NCI-H446 treated with DMSO at 0.1 percent for 48 hours (cell line): ENCODE results near the gene GABRP.
"Not testable (repeated sequence)": the region's sequence is repeated elsewhere in the genome, so short reads cannot be mapped to it uniquely, and the experiment has no call there.

Source experiments
- DNase-seq: peaks from one replicate; lab custom pipeline; 2025; lab: John Stamatoyannopoulos, UW

Gene GABRP

GRCh38 chr5:170795154-170795553 is 11.6 kb downstream of the GABRP start:
- DNase-seq = no peak

- DNase-seq = no peak
Measured at GRCh38 chr5:170805666-170806065, 22.1 kb downstream of the GABRP start.

GRCh38 chr5:170809551-170809950 is 26.0 kb downstream of the GABRP start:
- peak; percentile 14 for DNase-seq

DNA sequence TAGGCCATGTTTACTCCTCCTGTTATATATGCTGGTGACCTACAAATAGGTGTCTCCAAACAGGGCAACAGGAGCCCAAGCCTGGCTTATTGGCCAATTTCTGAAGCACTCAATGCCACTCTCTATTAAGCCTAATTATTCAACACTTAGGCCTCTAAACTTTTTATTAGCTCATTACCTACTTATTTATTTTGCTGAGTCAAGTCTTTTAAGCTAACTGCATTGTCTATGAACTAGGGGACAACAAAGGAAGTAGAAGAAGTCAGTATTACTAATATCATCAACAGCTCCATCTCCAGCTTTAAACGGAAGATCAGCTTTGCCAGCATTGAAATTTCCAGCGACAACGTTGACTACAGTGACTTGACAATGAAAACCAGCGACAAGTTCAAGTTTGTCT is 28.2 kb downstream of the GABRP start:
- DNase-seq = no peak

DNA sequence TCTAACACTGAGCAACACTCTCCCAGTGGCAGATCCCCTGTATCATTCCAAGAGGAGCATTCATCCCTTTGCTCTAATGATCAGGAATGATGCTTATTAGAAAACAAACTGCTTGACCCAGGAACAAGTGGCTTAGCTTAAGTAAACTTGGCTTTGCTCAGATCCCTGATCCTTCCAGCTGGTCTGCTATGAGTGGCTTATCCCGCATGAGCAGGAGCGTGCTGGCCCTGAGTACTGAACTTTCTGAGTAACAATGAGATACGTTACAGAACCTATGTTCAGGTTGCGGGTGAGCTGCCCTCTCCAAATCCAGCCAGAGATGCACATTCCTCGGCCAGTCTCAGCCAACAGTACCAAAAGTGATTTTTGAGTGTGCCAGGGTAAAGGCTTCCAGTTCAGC is 29.7 kb downstream of the GABRP start:
- DNase-seq = no peak

GRCh38 chr5:170817195-170817594 is 33.7 kb downstream of the GABRP start:
- DNase-seq = no peak

GRCh38 chr5:170818232-170818631 is 34.7 kb downstream of the GABRP start:
- DNase-seq = no peak

GRCh38 chr5:170819824-170820223 is 36.3 kb downstream of the GABRP start:
- no peak for DNase-seq

- no peak for DNase-seq
Measured at GRCh38 chr5:170821257-170821800, 37.8 kb downstream of the GABRP start.

DNA sequence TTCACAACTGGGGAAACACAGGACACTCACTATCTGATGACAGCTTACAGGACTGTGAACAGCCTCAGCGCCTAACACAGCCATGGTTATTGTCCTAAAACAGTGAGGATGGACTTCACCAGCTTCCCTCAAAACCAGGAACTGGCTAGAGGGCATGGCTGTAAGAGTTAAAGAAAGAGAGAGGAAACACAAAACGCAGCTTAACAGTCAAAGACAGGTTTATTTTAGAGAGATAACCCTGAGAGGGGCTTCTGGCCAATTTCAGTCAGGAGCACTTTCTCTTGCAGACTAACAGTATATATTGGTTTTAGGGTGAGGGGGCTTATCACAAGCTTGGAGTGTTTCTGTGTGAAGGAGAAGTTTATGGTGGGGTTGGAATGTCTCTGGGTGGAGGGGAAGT is 42.6 kb downstream of the GABRP start:
- no peak for DNase-seq

GRCh38 chr5:170832241-170832640 is 48.7 kb downstream of the GABRP start:
- DNase-seq = no peak

DNA sequence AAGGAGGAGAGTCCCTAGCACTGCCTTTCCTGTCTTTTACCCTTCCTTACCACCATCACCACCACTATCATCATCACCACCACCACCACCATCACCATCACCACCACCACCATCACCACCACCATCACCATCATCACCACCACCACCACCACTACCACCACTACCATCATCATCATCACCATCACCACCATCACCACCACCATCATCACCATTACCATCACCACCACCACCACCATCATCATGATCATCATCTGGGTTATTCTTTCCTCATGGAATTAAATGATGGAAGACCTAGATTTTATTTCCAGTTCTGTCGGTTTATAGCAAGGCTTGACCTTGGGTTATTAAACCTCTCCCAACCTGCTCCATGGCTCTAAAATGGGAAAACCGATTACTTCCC is 50.5 kb downstream of the GABRP start:
- DNase-seq = not testable (repeated sequence)

- DNase-seq = no peak
Measured at GRCh38 chr5:170836226-170836625, 52.7 kb downstream of the GABRP start.

GRCh38 chr5:170843870-170844269 is 60.3 kb downstream of the GABRP start:
- no peak for DNase-seq

DNA sequence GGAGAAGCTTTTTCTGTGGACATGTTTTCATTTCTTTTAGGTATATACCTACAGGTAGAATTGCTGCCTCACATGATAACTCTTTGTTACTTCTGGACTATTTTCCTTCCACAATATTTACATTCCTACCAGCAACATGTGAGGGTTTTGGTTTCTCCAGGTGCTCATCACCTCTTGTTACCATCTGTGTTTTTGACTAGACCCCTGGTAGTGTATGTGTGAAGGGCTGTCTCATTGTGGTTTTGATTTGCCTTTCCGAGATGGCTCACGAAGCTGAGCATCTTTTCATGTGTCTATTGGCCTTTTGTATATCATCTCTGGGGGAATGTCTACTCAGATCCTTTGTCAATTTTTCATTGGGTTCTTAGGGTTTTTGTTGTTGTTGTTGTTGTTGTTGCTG is 61.1 kb downstream of the GABRP start:
- DNase-seq = no peak

DNA sequence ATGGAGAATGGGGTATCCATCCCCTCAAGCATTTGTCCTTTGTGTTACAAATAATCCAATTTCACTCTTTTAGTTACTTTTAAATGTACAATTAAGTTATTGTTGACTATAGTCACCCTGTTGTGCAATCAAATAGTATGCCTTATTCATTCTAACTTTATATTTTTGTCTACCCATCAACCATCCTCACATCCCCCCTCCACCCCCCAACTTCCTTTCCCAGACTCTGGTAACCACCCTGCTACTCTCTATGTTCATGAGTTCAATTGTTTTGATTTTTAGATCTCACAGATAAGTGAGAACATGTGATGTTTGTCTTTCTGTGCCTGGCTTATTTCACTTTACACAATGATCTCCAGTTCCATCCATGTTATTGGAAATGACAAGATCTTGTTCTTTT is 62.9 kb downstream of the GABRP start:
- no peak for DNase-seq

DNA sequence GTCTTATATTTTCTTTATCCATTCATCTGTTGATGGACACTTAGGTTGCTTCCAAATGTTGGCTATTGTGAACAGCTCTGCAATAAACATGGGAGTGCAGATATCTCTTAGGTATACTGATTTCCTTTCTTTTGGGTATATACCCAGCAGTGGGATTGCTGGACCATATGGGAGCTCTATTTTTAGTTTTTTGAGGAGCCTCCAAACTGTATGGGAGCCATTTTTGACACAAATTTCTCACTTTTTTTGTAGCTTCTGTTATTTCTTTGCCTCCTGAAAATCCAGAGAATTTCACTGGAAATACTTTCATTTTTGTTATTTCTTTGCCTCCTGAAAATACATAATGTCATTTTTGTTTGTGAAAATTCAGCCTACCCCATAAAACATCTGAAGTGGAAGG is 63.3 kb downstream of the GABRP start:
- no peak for DNase-seq

DNA sequence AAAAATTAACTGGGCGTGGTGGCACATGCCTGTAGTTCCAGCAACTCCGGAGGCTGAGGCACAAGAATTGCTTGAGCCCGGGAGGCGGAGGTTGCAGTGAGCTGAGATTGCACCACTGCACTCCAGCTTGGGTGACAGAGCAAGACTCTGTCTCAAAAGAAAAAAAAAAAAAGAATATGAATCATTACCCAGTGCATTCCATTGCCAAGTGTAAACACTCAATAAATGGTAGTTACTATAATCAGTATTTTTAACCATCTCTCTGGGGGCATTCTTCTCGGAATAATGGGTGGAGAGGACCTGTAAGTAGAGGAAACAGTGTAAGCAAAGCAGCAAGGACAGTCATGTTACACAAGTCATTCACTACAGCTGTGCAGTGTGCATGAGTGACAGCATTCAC is 64.5 kb downstream of the GABRP start:
- DNase-seq = no peak

DNA sequence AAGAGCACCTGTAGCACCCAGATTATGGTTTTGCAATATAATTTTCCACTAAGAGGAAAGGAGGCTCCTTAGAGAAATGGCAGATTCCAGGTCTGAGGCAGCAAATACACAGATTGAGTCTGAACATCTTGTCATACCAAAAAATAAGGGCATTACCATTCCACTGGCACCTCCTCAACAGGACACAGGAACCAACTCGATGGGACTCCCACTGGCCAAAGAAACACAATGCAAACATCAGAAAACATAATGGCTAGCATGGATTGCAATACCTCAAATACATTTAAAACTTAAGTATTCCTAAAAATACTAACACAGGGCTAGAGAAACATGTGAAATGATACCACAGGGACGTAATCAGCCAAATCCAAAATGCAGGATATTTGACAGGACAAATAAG is 65.8 kb downstream of the GABRP start:
- DNase-seq = no peak

DNA sequence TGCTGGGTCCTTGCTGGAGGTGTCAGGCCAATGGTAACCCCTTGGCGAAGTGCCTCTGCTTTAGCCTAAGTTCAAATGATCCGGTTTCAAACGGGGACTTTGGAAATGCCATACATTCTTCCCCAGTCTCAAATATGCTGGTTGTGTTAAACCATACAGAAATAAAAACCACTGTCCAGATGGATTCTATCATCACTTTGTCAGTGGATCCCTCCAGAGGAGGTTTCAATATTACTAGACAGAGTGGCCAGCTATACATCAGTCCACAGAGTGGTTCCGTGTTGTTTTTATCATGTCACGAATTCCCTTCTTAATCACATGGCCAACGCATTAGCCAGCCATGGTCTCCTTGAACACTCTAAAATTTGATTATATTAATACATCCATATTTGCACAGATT is 71.0 kb downstream of the GABRP start:
- DNase-seq = no peak

- DNase-seq = no peak
Measured at GRCh38 chr5:170857066-170857465, 73.5 kb downstream of the GABRP start.

DNA sequence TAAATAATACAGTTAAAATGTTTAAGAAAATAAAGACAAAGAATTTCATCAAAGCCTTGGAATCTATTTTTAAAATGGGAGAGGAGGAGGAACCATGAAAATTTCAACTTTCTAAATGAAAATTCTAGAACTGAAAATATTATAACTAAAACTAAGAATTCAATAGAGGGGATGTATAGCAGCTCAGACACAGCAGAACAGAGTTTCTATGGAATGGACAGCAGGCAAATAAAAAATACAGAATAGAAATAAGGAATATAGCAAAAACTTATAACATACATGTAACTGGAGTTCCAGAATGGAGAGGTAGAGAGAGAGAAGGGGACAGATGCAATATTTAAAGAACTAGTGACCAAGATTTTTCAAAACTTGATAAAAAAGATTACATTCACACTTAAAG is 76.9 kb downstream of the GABRP start:
- no peak for DNase-seq

DNA sequence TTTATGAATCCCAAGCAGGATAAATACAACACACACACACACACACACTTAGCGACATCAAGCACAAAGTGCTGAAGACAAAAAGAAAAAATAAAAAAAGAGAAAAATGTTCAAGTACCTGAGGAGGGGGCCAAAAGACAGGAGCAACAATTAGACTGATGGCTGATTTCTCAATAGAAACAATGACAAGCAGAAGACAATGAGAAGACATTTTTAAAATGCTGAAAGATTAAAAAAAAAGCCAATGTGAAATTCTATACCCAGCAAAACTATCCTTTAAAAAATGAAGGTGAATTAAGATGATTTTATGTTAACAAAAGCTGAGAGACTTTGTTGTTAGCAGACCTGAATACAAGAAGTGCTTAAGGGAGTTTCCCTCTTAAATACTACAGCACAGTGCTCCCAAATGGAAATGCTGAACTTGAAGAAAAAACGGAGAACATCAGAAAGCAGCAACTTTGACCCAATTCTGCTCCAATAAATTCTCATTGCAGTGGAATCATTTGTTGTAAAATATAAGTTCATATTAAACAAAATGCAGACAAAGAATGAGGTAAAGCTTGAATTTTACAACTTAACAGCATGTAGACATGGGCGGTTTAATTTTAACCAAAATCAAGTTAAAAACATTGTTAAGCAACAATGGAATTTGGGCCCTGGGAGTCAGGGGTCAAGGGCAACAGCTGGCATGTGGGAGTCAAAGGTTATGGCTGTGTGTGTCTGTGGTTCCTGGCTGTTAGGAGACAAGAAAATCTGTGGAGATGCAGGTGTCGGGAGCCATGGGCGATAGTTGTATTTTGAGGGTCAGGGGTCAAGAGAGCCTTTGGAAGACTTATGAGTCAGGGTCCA is 77.5 kb downstream of the GABRP start:
- no peak for DNase-seq

GRCh38 chr5:170861667-170861916 is 78.1 kb downstream of the GABRP start:
- no peak for DNase-seq
